NCI-H146 treated with DMSO at 0.1 percent for 48 hours (cell line): ENCODE measurements around the gene STON2.
"Not testable (repeated sequence)": the region's sequence is repeated elsewhere in the genome, so short reads cannot be mapped to it uniquely, and the experiment has no call there.

ENCODE experiments used
- DNase-seq: peaks from one replicate; lab custom pipeline; 2025; ENCODE audit not compliant: unreplicated experiment; lab: John Stamatoyannopoulos, UW

The STON2 gene

DNA sequence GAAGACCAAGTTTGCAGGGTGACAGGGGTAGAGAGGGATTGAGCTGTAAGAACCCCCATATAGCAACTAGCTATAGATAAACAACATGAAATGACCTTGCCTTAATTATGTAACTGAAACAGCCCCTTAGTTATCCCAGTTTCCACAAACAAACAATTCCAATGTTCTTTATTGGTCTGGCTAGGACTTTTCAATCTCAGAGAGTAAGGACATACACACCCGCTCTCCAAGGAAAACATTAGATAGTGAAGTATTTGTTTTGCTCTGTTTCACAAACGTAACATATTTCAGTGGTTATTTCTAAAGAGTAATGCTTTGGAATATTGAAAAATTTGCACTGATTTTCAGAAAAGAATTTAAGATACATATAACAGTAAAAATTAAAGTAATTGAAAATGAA is 127.8 kb downstream of the STON2 start:
- DNase-seq: no peak

DNA sequence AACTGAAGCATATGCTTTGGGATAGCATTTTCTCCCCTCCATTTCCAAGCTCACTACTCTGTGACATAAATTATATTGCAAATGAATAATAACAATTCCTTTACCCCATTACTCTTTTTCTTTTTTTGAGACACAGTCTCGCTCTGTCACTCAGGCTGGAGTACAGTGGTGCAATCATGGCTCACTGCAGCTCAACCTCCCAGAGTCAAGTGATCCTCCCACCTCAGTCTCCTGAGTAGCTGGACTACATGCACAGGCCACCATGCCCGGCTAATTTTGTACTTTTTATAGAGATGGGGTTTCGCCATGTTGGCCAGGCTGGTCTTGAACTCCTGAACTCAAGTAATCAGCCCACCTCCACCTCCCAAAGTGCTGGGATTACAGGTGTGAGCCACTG is 130.1 kb downstream of the STON2 start:
- no peak for DNase-seq

DNA sequence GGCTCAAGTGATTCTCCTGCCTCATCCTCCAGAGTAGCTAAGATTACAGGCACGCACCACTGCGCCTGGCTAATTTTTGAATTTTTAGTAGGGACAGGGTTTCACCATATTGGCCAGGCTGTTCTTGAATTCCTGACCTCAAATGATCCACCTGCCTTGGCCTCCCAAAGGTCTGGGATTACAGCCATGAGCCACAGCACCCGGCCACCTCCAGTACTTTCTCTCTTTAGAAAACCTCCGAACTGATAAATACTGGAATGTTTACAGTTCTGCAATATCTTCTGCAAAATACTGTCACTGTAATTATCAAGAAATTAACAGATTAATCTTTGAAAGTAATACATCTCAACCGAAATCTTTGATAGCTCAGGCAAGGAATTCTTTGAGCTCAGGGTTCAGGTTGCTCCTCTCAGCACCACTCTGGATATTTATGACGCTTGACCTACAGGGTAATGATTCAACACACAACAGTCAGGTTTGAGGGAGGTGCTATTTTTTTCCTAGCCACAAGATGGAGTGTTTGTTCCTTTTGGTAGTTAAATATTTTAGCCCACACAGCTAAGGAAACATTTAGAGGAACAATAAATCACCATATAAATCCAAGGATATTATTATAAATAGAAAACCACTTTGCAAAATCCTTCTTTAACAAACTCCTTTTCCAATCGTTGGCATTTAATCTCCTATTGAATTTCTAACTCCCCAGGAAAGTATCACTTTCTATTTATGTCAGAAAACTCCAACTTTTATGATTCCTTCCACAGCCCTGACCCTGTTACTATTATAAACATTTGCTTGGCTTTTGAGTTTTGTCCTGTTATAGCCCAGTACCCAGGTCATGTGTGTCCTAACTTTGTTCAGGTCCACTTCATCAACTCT is 130.8 kb downstream of the STON2 start:
- peak; percentile 33 for DNase-seq

DNA sequence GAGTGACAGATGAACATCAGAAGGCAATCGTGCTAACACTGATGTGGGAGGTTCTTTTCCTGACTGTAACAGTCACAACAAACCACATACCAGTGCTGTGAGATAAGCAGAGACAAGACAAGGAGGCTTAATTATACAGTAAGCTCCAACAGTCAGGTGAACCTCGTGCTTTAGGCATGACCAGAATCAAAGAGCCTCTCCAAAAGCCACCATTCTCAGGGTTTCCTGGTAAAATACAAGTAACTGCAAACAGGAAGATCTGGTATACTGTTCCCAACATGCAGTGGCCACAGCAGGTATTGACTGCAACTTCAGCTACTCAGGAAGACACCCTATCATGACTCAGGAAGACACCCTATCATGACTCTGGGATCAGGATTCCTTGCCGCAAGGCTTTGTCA is 132.1 kb downstream of the STON2 start:
- DNase-seq: no peak

DNA sequence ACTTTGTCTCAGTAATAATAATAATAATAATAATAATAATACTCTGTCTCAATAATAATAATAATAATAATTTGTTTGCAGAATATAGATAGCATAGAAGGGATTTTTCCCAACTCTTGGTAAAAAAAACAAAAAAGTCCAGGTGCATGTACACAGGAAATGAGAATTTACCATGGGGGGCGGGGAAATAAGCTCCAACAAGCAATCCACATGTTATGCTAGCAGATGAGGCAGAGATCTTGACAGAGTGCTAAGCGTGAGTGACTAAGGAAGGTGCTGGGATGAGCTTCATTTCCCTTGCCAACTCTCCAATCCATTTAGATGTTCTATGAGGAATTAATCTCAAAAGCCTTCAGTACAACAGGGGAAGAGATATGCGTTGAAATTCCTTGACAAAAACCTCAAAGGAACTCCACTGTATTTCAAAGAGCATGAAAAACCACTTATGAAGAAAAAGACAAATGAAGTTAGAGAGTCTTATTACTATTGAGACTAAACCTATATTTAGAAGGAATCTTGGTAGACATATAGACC is 134.4 kb downstream of the STON2 start:
- DNase-seq: no peak

DNA sequence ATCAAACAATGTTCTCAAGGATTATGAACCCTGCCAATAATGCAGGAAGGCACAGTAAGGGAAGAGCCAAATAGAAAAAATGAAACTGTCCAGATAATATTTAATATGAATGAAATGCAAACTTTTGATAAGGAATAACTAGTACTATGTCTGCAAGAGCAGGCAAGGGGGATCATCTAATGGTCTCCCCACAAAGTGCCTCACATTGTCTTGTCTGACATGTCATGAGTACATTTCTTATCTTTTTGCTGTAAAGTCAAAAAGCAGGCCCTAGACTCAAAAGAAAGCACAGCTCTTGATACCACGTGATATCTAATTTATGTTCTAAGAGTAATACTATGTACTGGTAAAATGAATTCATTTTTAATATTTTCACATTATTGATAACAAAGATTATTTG is 135.5 kb downstream of the STON2 start:
- DNase-seq: no peak

DNA sequence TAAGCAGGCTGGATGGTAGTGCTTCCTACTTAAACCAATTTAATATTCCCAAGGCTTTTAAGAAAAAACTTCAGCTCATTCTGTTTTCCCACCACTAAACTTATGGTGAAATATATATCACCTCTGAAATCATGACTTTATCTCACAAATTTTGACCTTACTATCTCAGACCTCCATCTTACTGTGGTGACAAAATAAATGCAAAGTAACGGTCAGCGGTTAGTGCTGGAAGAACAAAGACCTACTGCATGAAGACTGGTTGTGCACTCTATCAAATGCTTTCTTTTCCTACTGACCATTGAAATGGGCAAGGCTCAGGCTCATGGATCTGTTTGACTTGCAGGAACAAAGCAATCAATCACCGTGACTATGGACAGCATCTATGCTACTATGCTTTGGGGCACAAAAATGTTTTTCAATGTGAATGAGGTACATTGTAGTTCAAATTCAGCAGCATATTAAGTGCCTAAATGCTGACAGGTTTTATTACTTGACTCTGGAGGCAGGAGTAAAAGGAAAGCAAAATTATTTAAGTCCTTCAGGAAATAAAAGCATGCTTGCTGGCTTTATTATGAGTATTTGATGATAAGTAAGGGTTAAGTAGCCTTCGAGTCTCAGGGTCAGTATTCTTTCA is 136.2 kb downstream of the STON2 start:
- no peak for DNase-seq

DNA sequence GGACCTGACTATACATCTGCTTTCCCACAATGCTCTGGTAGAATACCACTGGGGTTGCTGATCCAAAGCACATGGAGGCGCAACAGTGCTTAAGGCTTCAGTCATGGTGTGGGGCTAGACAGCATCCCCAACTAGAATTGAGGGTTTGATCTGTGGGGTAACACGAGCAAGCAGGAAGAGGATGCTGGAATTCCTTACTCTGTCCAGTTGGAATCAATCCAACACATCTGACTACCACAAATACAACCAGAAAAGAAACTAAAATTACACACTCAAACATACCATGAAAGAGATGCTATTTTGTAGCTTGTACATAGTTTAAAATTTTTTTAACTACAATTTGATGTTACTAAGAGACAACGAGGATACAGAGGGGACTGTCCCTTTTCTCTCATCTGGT is 138.9 kb downstream of the STON2 start:
- no peak for DNase-seq

DNA sequence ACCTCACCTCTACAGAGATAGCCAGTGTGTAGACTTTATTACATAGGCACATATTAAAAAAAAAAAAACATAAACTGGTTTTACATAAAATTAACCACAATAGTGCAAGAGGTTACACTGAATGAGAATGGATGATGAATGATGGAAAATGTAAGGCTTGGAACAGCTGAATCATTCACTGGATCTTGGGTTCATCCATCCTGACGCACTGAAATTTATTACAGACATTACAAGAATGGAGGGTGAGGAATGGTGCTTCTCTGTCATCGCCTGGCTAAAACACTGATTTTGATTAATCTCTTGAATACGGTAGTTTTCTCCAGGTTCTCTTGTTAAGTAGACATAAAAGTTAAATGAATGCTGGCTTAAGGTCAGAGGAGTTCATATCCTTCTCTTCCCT is 139.4 kb downstream of the STON2 start:
- DNase-seq: no peak

DNA sequence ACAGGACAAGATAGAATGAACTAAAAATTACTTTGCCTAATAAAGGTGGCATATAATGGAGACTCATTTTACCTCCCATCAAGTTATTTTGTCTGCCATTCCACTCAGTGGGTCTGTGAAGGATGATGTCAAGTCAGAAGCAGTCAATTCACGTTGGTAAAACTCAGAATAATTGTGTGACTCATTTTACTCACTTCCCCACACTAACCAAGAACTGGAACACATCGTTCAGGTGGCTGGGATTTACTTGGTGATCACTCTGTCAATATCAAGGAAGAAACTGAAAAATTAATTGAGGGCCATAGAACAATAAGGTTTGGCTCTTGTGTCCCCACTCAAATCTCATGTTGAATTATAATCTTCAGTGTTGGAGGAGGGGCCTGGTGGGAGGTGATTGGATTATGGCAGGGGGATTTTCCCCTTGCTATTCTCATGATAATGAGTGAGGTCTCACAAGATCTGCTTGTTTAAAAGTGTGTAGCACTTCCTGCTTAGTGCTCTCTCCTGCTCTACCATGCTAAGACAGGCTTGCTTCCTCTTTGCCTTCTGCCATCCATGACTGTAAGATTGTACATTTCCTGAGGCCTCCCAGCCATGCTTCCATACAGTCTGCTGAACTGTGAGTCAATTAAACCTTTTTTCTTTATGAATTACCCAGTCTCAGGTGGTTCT is 143.7 kb downstream of the STON2 start:
- no peak for DNase-seq

DNA sequence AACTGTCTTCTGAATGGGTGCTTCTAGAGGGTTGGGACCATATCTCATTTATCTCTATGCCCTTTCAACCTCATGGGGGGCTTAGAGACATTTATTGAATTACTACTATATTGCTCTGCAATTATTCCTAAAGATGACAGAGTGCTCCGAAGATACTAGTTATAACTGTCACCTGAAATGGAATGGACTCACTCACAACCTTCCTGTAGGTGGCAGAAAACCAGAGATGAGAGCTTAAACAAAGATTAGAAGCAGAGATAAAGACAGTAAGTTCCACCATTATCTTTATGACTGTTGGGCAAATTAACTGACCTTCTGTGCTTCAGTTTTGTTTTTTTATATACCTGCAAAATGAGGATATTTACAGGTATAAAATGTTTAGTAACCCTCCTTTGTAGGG is 147.8 kb downstream of the STON2 start:
- DNase-seq: no peak

DNA sequence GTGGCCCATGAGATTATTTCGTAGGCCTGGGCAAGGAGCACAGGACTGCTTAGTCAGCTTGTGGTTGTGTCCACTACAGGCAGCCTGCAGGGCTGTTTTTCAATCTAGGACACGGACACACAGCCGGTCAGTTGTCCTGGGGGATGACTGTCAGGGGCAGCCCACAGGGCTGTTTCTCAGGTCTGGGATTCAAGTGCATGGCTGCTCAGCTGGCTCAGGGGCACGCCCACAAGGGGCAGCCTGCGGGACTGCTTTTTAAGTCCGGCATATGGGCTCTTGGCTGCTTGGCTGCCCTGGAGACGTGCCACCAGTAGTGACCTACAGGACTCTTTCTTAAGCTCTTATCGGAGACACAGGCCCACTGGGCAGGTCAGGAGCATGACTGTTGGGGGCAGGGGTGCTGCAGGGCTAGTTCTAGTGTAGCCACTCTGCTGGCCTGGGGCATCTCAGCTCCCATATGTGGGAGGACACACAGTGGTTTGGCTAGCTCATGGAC is 152.8 kb downstream of the STON2 start:
- DNase-seq: no peak

DNA sequence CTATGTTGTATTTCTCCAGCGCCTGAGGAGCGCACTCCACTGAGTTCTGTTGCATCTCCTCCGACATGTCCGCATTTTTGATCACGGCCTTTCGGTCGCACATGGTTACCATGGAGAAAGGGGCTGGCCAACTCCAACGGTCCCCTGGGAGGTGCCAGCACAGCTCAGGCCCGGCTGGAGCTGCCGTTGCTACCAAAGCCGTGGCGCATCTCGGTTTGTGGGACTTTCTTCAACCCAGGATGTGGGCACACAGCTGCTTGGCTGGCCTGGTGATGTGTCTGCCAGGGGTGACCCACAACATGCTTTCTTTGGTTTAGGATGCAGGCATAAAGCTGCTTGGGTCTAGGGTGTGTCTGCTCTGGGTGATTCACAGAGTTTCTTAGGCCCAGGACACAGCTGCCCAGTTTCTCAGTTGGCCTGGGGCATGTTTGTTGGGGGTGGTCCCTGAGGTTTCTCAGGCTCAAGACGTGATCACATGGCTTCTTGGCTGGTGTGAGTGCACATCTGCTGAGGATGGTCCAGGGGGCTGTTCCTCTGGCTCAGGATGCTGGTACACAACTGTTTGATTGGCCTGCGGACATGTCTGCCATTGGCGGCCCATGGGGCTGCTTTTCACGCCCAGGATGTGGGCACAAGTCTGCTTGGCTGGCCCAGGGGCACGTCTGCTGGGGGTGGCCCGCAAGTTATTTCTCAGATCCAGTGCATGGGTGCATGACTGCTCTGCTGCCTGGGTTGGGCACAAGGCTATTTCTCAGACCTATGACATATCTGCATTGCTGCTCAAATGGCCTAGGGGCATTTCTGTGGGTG is 153.5 kb downstream of the STON2 start:
- no peak for DNase-seq

DNA sequence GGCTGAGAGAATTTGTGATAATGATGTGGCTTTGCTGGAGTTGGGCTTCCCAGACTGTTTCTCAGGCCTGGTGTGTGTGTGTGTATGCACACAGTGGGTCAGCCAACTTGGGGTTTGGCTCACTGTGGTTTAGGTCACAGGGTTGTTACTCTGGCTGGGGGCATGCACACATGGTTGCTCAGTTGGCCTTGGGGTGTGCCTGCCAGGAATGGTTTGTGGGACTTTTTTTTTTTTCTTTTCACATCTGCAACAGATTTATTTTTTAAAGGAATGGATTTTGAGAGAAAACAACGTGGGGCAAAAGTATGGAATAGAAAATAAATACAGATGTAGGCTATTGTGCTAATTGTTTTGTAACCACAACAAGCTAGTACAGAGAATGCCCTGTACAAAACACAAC is 154.4 kb downstream of the STON2 start:
- DNase-seq: no peak

DNA sequence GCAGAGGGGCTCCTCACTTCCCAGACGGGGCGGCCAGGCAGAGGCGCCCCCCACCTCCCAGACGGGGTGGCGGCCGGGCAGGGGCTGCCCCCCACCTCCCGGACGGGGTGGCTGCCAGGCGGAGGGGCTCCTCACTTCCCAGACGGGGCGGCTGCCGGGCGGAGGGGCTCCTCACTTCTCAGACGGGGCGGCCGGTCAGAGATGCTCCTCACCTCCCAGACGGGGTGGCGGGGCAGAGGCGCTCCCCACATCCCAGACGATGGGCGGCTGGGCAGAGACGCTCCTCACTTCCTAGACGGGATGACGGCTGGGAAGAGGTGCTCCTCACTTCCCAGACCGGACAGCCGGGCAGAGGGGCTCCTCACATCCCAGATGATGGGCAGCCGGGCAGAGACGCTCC is 155.7 kb downstream of the STON2 start:
- DNase-seq: not testable (repeated sequence)

DNA sequence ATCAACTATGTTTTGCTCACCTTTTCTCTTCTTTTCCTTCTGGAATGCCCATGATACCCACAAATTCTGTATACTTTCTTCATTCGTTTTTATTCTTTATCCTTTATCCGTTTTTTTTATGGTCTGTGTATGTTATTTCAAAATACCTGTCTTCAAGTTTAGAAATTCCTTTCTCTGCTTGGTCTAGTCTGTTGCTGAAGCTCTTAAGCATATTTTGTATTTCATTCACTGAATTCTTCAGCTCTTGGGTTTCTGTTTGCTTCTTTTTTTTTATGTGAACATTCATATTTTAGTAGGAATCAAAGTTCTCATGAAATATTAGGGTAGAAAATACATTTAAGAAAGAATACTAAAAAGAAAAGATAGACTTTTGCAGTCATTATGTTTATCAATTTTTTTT is 156.6 kb downstream of the STON2 start:
- DNase-seq: no peak

DNA sequence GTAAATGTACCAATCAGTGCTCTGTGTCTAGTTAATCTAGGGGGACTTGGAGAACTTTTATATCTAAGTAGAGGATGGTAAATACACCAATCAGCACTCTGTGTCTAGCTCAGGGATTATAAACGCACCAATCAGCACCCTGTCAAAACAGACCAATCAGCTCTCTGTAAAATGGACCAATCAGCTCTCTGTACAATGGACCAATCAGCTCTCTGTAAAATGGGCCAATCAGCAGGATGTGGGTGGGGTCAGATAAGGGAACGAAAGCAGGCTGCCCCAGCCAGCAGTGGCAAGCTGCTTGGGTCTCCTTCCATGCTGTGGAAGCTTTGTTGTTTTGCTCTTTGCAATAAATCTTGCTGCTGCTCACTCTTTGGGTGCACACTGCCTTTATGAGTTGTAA is 163.3 kb downstream of the STON2 start:
- not testable (repeated sequence) for DNase-seq

DNA sequence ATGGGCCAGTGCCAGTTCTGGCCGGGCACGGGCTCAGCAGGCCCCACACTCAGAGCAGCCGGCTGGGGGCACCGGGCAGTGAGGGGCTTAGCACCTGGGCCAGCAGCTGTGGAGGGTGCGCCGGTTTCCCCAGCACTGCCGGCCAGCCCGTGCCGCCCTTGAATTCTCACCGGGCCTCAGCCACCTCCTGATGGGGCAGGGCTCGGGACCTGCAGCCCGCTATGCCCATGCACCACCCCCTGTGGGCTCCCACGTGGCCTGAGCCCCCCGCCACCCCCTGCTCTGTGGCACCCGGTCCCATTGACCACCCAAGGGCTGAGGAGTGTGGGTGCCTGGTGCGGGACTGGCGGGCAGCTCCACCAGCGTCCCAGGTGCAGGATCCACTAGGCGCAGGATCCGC is 164.0 kb downstream of the STON2 start:
- DNase-seq: no peak

DNA sequence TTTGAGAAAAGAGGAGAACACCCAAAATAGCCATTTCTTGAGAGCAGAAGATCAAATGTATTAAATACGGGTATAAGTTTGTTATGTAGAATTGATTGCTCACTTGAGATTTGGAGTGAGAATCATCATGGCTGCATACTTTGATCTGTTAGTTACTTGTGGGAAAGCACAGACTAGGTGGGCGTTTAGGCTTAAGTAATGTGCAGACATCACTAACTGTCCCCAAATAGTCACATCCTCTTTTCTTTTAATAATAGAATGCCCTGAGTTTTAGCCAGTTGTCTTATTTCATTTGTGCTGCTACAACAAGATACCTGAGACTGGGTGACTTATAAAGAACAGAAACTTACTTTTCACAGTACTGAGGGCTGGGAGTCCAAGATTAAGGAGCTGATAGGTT is 165.0 kb downstream of the STON2 start:
- DNase-seq: no peak

DNA sequence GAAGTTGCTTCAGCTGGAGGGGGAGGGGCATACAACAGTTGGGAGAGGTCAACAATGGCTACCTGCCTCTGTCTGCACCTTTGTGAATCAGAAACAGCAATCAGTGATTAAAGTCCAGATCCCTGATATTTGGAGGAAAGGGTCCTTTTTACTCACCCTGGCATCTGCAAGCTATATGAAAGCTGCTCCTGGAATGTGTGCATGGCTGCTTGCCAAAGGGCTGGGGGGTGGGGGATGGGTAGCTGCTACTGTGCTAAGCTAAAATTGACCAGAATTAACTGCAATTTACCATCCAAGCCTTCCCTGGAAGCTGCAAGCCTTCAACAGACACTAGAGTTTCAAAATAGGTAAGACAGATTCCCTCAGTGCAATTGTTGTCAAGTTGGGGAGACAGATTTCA is 165.8 kb downstream of the STON2 start:
- DNase-seq: no peak

DNA sequence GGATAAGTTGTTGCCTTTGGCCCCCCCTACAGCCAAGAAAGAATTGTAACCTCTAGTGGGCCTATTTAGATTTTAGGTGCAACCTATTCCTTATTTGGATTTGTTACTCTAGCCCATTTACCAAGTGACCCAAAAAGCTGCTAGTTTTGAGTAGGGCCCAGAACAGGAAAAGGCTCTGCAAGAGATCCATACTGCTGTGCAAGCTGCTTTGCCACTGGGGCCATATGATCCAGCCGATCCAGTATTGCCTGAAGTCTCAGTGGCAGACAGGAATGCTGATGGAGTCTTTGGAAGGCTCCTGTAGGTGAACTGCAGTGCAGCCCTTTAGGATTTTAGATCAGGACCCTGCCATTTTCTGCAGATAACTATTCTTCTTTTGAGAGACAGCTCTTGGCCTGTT is 166.5 kb downstream of the STON2 start:
- no peak for DNase-seq
